ENCODE data around the gene JAZF1. TPM values are rescaled to one million over a fixed set of nuclear protein-coding genes. Genes with fewer than 3 reads are reported as not detected.

JAZF1 gene
- total and polyA plus RNA-seq, 9 donors, result 10.4 to 36.0 (median 19.9) TPM

DNA sequence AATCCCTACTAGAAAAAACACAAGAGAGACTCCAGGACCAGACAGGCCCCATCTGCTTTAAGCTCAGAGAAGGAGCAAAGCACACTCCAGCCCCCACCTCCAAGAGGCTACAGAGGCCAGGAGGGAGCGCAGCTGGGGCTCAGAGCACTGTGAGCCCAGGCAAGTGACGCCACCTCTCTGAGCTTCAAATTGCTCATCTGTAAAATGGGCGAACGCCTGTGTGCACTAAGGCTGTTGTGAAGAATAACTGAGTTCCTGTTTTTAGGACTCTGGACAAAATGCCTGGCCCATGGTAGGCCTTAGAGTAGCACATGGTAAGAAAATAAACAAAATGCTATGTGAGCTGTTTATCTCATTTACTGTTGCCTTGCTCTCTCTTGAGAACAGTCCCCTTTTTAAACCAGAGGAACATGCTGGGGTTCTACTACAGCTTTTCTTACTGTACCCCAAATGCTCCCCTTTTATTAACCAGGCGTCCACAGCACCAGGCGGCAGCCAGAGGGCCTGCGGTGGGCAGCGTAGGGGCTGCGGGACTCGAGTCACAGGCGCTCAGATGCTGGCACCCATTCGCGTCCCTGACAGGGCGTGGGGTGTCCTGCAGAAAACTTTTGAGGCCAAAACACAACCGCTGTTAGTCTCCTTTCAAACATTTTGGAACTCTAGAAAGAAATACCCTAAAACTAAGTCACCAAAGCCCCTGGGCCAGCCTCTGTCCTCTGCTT lies 336.9 kb downstream of the JAZF1 start:
- Histone ChIP-seq H3K9me3 (no peaks in the 10 kb centered on the region), H3K4me3 (no peak overlapping the region), H3K27ac (no peak overlapping the region), H3K27me3 (no peaks in the 10 kb centered on the region), H3K4me1 (ENCODE audit: insufficient read depth) (peaks cover 4% of the 10 kb centered on the region), H3K36me3 (no peaks in the 10 kb centered on the region)
- intact Hi-C loops (cut with DNase I), result no loop called here
- WGBS, 3 donors, result 93 to 96% (median 96%) methylated on average over 15 of the region's 15 CpGs
- TF ChIP-seq, protein P1, sequence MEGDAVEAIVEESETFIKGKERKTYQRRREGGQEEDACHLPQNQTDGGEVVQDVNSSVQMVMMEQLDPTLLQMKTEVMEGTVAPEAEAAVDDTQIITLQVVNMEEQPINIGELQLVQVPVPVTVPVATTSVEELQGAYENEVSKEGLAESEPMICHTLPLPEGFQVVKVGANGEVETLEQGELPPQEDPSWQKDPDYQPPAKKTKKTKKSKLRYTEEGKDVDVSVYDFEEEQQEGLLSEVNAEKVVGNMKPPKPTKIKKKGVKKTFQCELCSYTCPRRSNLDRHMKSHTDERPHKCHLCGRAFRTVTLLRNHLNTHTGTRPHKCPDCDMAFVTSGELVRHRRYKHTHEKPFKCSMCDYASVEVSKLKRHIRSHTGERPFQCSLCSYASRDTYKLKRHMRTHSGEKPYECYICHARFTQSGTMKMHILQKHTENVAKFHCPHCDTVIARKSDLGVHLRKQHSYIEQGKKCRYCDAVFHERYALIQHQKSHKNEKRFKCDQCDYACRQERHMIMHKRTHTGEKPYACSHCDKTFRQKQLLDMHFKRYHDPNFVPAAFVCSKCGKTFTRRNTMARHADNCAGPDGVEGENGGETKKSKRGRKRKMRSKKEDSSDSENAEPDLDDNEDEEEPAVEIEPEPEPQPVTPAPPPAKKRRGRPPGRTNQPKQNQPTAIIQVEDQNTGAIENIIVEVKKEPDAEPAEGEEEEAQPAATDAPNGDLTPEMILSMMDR (IDR thresholded peaks at IDR 0.05), result no peak
- TF ChIP-seq EP300 (IDR thresholded peaks at IDR 0.05) (no peak), POLR2A (IDR thresholded peaks at IDR 0.05) (no peak)
- no peak for DNase-seq

DNA sequence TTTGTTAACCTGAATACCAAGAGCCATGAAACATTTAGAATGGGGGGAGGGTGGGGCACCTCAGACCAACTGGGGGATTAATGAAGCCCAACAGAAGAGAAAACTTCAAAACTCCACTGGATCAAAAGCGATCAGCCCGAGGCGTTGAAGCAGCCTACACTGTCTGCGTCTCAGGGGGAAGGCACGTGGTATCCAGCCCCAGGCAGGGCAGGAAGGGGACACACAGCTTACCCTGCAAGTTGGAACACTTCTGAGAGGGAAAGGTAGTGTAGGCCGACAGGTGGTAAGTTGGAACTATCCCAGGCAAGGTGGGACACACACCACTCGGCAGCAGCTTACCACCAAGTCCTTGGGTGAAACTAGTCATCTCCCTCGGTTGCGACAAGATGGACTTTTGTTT lies 337.7 kb downstream of the JAZF1 start:
- TF ChIP-seq, protein P1 (IDR thresholded peaks at IDR 0.05), result no peak
- TF ChIP-seq POLR2A (IDR thresholded peaks at IDR 0.05) (no peak), EP300 (IDR thresholded peaks at IDR 0.05) (no peak)
- Histone ChIP-seq H3K4me1 (ENCODE audit: insufficient read depth) (peaks cover 4% of the 10 kb centered on the region), H3K27me3 (no peaks in the 10 kb centered on the region), H3K27ac (no peak overlapping the region), H3K4me3 (no peak overlapping the region), H3K9me3 (no peaks in the 10 kb centered on the region), H3K36me3 (no peaks in the 10 kb centered on the region)
- peak in 1 of 5 donors; percentile 23 for DNase-seq
- 23 to 57% (median 30%) methylated on average over 9 of the region's 9 CpGs for WGBS, 3 donors
- intact Hi-C loops (cut with DNase I), result no loop called here

DNA sequence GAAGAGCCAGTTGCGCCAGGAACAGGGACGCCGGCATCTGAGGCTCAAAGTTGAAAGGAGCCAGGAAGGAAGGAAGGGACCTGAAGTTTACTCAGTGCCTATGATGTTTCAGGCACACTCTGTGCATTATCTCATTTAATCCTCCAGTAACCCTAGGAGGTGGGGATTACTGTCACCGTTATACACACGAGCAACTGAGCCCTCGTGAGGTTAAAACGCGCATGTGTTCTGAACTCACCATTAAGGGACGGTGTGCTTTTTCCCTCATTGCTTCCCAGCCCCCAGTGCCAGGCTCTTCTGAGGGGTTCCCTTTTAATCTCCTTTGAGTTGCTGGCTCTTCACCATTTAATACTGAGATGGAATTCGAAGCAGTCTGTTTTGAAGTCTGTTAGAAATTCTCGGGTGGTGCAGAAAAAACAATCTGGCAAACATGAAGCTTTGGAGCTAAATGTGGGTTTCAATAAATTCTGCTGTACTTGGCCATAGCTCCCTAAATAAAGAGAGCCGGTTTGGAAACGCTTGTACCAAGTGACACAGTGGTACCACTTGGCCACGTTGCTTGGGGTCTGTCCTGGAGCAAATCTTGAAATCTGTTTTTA lies 338.4 kb downstream of the JAZF1 start:
- Histone ChIP-seq H3K27me3 (no peaks in the 10 kb centered on the region), H3K27ac (no peak overlapping the region), H3K4me1 (ENCODE audit: insufficient read depth) (peaks cover 4% of the 10 kb centered on the region), H3K36me3 (no peaks in the 10 kb centered on the region), H3K4me3 (no peak overlapping the region), H3K9me3 (no peaks in the 10 kb centered on the region)
- TF ChIP-seq EP300 (IDR thresholded peaks at IDR 0.05), result no peak
- TF ChIP-seq, protein P1 (IDR thresholded peaks at IDR 0.05), result no peak
- TF ChIP-seq POLR2A (IDR thresholded peaks at IDR 0.05), result no peak
- DNase-seq, result no peak
- WGBS, 3 donors, result 23 to 34% (median 23%) methylated on average over 14 of the region's 14 CpGs
- intact Hi-C loops (cut with DNase I), result no loop called here

DNA sequence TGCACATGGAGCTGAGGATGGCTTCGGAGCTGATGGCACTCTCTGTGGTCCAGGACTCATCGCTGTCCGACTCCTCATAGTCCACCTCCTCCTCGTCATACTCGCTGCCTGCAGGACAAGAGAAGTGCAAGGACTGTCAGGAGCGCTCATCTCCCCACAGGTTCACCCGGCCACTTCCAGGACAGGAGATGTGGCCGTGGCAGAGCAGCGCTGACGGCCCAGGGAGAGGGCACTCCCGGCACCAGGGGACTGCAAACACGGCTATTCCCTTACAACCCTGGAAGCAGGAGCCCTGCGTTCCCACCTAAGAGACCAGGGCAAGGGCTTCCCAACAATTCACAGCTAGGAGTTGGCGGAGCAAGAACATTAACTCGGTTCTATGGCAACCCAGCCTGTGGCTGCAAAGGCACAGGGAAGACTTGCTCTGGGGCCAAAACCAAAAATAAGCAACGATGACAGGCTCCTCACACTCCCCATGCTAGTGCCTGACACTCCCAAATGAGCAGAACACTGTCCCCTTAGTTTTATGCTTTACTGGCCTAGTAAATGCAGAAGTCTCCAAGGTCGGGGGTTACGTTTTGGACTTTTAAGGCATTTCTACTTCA lies 339.7 kb downstream of the JAZF1 start:
- Histone ChIP-seq H3K36me3 (no peaks in the 10 kb centered on the region), H3K9me3 (no peaks in the 10 kb centered on the region), H3K27ac (no peak overlapping the region), H3K4me3 (no peak overlapping the region), H3K27me3 (no peaks in the 10 kb centered on the region), H3K4me1 (ENCODE audit: insufficient read depth) (peaks cover 4% of the 10 kb centered on the region)
- intact Hi-C loops (cut with DNase I), result no loop called here
- whole genome bisulfite sequencing, 3 donors, result 94 to 95% (median 94%) methylated on average over 18 of the region's 18 CpGs
- DNase-seq, result no peak
- TF ChIP-seq, protein P1 (IDR thresholded peaks at IDR 0.05), result no peak
- TF ChIP-seq POLR2A (IDR thresholded peaks at IDR 0.05) (no peak), EP300 (IDR thresholded peaks at IDR 0.05) (no peak)
